Lung (tissue), 12 donors: ENCODE results near the gene FGGY. TPM values are rescaled to one million over a fixed set of nuclear protein-coding genes. Genes with fewer than 3 reads are reported as not detected.

Experiments
- ATAC-seq: fragments of 200-7000 bp; cut with Tn5 transposase; one replicate; pipeline ENCODE4 v1.9.1; 2020; ENCODE audit warnings: moderate number of reproducible peaks; ENCODE audit not compliant: insufficient read depth, low FRiP score
- DNase-seq, 3 donors: peaks; one replicate each; pipeline ENCODE4 v3.0.0-alpha.2; 2013 to 2017
- H3K27ac ChIP-seq, 2 donors: one replicate each; pipeline ENCODE4 v1.5.1; 2013; ENCODE audit warnings: mild to moderate bottlenecking in 2 of 2, moderate library complexity in 2 of 2, control low read depth in 1 of 2, inconsistent platforms in 1 of 2, low read depth in 1 of 2, low read length in 1 of 2
- H3K27me3 ChIP-seq, 3 donors: one replicate each; pipeline ENCODE4 v1.5.1; 2013; ENCODE audit warnings: low read length in 2 of 3; ENCODE audit not compliant: control insufficient read depth in 3 of 3, insufficient read depth in 3 of 3
- H3K36me3 ChIP-seq, 4 donors: one replicate each; pipeline ENCODE4 v1.5.1; 2013; ENCODE audit warnings: low read length in 4 of 4, mild to moderate bottlenecking in 1 of 4, moderate library complexity in 1 of 4; ENCODE audit not compliant: control insufficient read depth in 4 of 4, insufficient read depth in 4 of 4
- H3K4me1 ChIP-seq, 5 donors: one replicate each; pipeline ENCODE4 v1.5.1; 2013; ENCODE audit warnings: low read length in 5 of 5, mild to moderate bottlenecking in 2 of 5, moderate library complexity in 1 of 5; ENCODE audit not compliant: control insufficient read depth in 5 of 5, insufficient read depth in 5 of 5
- H3K4me3 ChIP-seq: one replicate; pipeline ENCODE4 v1.5.1; 2013; ENCODE audit warnings: mild to moderate bottlenecking, control low read depth, moderate library complexity
- H3K9ac ChIP-seq, 2 donors: one replicate each; pipeline ENCODE4 v1.5.1; 2013; ENCODE audit warnings: low read length in 2 of 2, control low read depth in 1 of 2; ENCODE audit not compliant: insufficient read depth in 1 of 2
- H3K9me3 ChIP-seq, 4 donors: one replicate each; pipeline ENCODE4 v1.5.1; 2013; ENCODE audit warnings: low read length in 3 of 4, mild to moderate bottlenecking in 1 of 4, moderate library complexity in 1 of 4; ENCODE audit not compliant: control insufficient read depth in 4 of 4, insufficient read depth in 3 of 4
- CTCF ChIP-seq: IDR thresholded peaks from 2 replicates; pipeline ENCODE4 v1.5.1; 2012; ENCODE audit warnings: mild to moderate bottlenecking; ENCODE audit errors: control extremely low read depth, extremely low read depth
- WGBS, 2 donors: extraction: QIAGEN DNeasy Blood & Tissue Kit; methylation state at CpG; one replicate each; pipeline ENCODE4 v1.1.7; 2013; 5-methylcytosine and 5-hydroxymethylcytosine counted together
- polyA plus RNA-seq, 2 donors: library from polyadenylated mRNA; stranded (reverse); fragments of 200-250 nt; gene quantifications; one replicate each; pipeline ENCODE4 v1.2.1, GENCODE V29; 2013
- total RNA-seq, 2 donors: library from RNA; depleted of rRNA in 1 of 2; stranded (reverse); fragments of >200 nt in 1 of 2; gene quantifications; one replicate each; pipeline ENCODE4 v1.2.1, GENCODE V29; 2014 to 2021
- donor health status: control.
- donor health status: control.
- donor health status: Bipolar disorder and iron deficiency.
- donor health status: healthy.
- donor health status: DM: yes; HTN: yes; CAD: no.

Gene FGGY
- total and polyA plus RNA-seq, 4 donors: 16.1 to 42.3 (median 18.3) TPM

DNA sequence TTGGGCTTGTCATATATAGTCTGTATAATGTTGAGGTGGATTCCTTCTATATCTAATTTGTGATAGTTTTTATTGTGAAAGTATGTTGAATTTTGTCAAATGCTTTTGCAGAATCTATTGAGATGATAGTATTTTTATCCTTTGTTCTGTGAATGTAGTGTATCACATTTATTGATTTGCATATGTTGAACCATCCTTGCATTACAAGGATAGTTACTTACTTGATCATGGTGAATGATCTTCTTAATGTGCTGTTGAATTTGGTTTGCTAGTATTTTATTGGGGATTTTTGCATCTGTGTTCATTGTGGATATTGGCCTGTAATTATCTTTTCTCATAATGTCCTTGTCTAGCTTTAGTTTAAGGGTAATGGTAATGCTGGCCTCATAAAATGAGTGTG, 8.3 kb downstream of the FGGY start:
- peaks cover 0 to 3% (median 0%) of the 10 kb centered on the region in 4 donors for H3K36me3 ChIP-seq
- no peak for DNase-seq
- H3K9me3 ChIP-seq: peaks cover 0 to 6% (median under 1%) of the 10 kb centered on the region in 4 donors
- no peak overlapping the region for H3K4me3 ChIP-seq
- H3K9ac ChIP-seq: no peak overlapping the region
- H3K4me1 ChIP-seq: peaks cover 0 to 12% (median 5%) of the 10 kb centered on the region in 5 donors
- ATAC-seq: no peak
- H3K27me3 ChIP-seq: no peaks in the 10 kb centered on the region
- no peak overlapping the region for H3K27ac ChIP-seq
- no peak for TF ChIP-seq CTCF

- H3K4me1 ChIP-seq: peaks cover 0 to 20% (median 8%) of the 10 kb centered on the region in 5 donors
- H3K4me3 ChIP-seq: no peak overlapping the region
- H3K9ac ChIP-seq: no peak overlapping the region
- DNase-seq (no peak), ATAC-seq (no peak)
- H3K27ac ChIP-seq: no peak overlapping the region
- H3K9me3 ChIP-seq: peaks cover 0 to 2% (median under 1%) of the 10 kb centered on the region in 4 donors
- H3K27me3 ChIP-seq: no peaks in the 10 kb centered on the region
- no peak for TF ChIP-seq CTCF
- H3K36me3 ChIP-seq: no peaks in the 10 kb centered on the region
Measured at GRCh38 chr1:59307591-59307990, 10.7 kb downstream of the FGGY start.

DNA sequence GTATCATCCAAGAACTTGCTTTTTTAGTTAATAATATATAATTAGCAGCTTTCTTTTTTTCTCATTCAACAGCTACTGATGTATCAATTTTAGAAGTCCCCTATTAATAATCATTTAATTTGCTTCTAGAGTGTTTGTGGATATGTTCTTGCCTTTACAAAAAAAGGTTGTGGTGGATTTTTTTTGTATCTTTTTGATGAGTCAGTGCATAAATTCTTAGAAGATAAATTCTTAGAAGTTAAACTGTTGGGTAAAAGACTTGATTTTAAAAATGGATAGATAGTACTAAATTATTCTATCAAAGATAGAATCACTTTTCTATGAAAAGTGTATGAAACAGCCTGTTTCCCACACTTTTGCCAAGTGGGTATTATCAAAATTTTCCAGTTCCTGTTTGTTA, 11.9 kb downstream of the FGGY start:
- Histone ChIP-seq H3K4me1 (peaks cover 0 to 20% (median 8%) of the 10 kb centered on the region in 5 donors), H3K9me3 (peaks cover 0 to 2% (median 0%) of the 10 kb centered on the region in 4 donors), H3K27ac (no peak overlapping the region), H3K9ac (peak overlapping the region in 1 of 2 donors; percentile 47), H3K4me3 (no peak overlapping the region), H3K36me3 (no peaks in the 10 kb centered on the region), H3K27me3 (no peaks in the 10 kb centered on the region)
- DNase-seq (no peak), ATAC-seq (no peak)
- no peak for TF ChIP-seq CTCF

- DNase-seq: no peak
- Histone ChIP-seq H3K9ac (peak overlapping the region in 1 of 2 donors; percentile 47), H3K4me1 (peaks cover 0 to 20% (median 8%) of the 10 kb centered on the region in 5 donors), H3K9me3 (peaks cover 0 to 2% (median 0%) of the 10 kb centered on the region in 4 donors), H3K36me3 (no peaks in the 10 kb centered on the region), H3K27me3 (no peaks in the 10 kb centered on the region), H3K27ac (no peak overlapping the region), H3K4me3 (no peak overlapping the region)
- no peak for TF ChIP-seq CTCF
- WGBS, 2 donors: 95 to 98% methylated on average over 5 of the region's 5 CpGs
- ATAC-seq: no peak
Measured at GRCh38 chr1:59309392-59309791, 12.5 kb downstream of the FGGY start.
